ENCODE data around the gene GSTM3. TPM values are rescaled to one million over a fixed set of nuclear protein-coding genes. Genes with fewer than 3 reads are reported as not detected.

Gene GSTM3
- total and polyA plus RNA-seq, 2 experiments from 2014 or later, result 3.1 to 4.1 TPM

- TF ChIP-seq ETS1 (IDR thresholded peaks at IDR 0.05) (no peak), ZNF114 (CRISPR knock-in tag; IDR thresholded peaks at IDR 0.05) (no peak), EZH2 (IDR thresholded peaks at IDR 0.05; ENCODE audit: low read depth, unreplicated experiment) (no peak), POLR2AphosphoS5 (IDR thresholded peaks at IDR 0.05; ENCODE audit: low read depth) (no peak)
Observed at GRCh38 chr1:109716121-109716520, 24.7 kb downstream of the GSTM3 start (continued).

GRCh38 chr1:109714661-109715372, 26.0 kb downstream of the GSTM3 start:
- H3K36me3 Mint-ChIP-seq (ENCODE audit: low read depth), result no peaks in the 10 kb centered on the region
- H3K4me1 Mint-ChIP-seq, result no peaks in the 10 kb centered on the region; the same call in 2 of the 3 replicates
- no peaks in the 10 kb centered on the region; the same call in 2 of the 3 replicates for H3K9me3 Mint-ChIP-seq
- TF ChIP-seq REST (IDR thresholded peaks at IDR 0.05; ENCODE audit: unreplicated experiment), result no peak
- TF ChIP-seq POLR2AphosphoS5 (IDR thresholded peaks at IDR 0.05; ENCODE audit: low read depth), result no peak
- no peak for TF ChIP-seq STAT1 (IDR thresholded peaks at IDR 0.05; ENCODE audit: unreplicated experiment)
- no peak for TF ChIP-seq NANOG (IDR thresholded peaks at IDR 0.05; ENCODE audit: borderline replicate concordance)
- TF ChIP-seq ZNF331 (CRISPR knock-in tag; IDR thresholded peaks at IDR 0.05; ENCODE audit: low read depth), result no peak
- TF ChIP-seq JUNB (IDR thresholded peaks at IDR 0.05; ENCODE audit: unreplicated experiment), result no peak
- no peak for TF ChIP-seq EZH2phosphoT487 (IDR thresholded peaks at IDR 0.05; ENCODE audit: unreplicated experiment)
- no peak for TF ChIP-seq ETS1 (IDR thresholded peaks at IDR 0.05)
- no peak for TF ChIP-seq EZH2 (IDR thresholded peaks at IDR 0.05; ENCODE audit: low read depth, unreplicated experiment)
- TF ChIP-seq ZNF114 (CRISPR knock-in tag; IDR thresholded peaks at IDR 0.05), result no peak
- no peak for TF ChIP-seq CREB1 (CRISPR knock-in tag; IDR thresholded peaks at IDR 0.05; ENCODE audit: low read depth)
- TF ChIP-seq CTCF (conservative IDR thresholded peaks at IDR 0.05; ENCODE audit: low read depth in 2 of 2), result no peak

More at GRCh38 chr1:109714661-109715372, 26.0 kb downstream of the GSTM3 start:
- Histone ChIP-seq H3K4me2 (no peak overlapping the region), H3K79me2 (replicated peaks; ENCODE audit: insufficient read depth) (no peaks in the 10 kb centered on the region), H3K36me3 (ENCODE audit: insufficient read depth) (no peaks in the 10 kb centered on the region), H4K20me1 (replicated peaks; ENCODE audit: insufficient read depth) (no peaks in the 10 kb centered on the region), H3K4me3 (no peak overlapping the region), H3K27ac (ENCODE audit: low read depth) (no peak overlapping the region), H2AFZ (no peak overlapping the region), H3K9me2 (ENCODE audit: insufficient read depth) (no peaks in the 10 kb centered on the region), H3F3A (replicated peaks; ENCODE audit: low read depth) (no peaks in the 10 kb centered on the region), H3K4me1 (ENCODE audit: insufficient read depth) (no peaks in the 10 kb centered on the region), H3K27me3 (ENCODE audit: insufficient read depth) (no peaks in the 10 kb centered on the region)
- DNase-seq (ENCODE audit: low spot score) (no peak), ATAC-seq (no peak)
- Mint-ChIP-seq H3K27ac (no peak overlapping the region), H3K4me3 (no peak overlapping the region), H3K27me3 (ENCODE audit: insufficient read depth, low read depth, poor library complexity) (peaks cover 3% of the 10 kb centered on the region)

Measured in GM23338 (cell line).